GM18508 (cell line): ENCODE results near the gene LBHD2.
"Not testable (repeated sequence)": the region's sequence is repeated elsewhere in the genome, so short reads cannot be mapped to it uniquely, and the experiment has no call there.

ENCODE experiments used
- ATAC-seq: cut with Tn5 transposase; IDR thresholded peaks from one replicate; pipeline ENCODE4 v1.9.1; 2021; ENCODE audit warnings: moderate number of reproducible peaks; ENCODE audit not compliant: insufficient read depth, unreplicated experiment

Gene LBHD2

GRCh38 chr14:103102689-103103260, 18.8 kb downstream of the LBHD2 start:
- ATAC-seq, result no peak

- ATAC-seq, result no peak
These were observed 19.7 kb downstream of the LBHD2 start for GRCh38 chr14:103103461-103104388.

GRCh38 chr14:103104389-103104653, 20.3 kb downstream of the LBHD2 start:
- no peak for ATAC-seq

GRCh38 chr14:103104654-103105452, 20.8 kb downstream of the LBHD2 start:
- ATAC-seq, result no peak

DNA sequence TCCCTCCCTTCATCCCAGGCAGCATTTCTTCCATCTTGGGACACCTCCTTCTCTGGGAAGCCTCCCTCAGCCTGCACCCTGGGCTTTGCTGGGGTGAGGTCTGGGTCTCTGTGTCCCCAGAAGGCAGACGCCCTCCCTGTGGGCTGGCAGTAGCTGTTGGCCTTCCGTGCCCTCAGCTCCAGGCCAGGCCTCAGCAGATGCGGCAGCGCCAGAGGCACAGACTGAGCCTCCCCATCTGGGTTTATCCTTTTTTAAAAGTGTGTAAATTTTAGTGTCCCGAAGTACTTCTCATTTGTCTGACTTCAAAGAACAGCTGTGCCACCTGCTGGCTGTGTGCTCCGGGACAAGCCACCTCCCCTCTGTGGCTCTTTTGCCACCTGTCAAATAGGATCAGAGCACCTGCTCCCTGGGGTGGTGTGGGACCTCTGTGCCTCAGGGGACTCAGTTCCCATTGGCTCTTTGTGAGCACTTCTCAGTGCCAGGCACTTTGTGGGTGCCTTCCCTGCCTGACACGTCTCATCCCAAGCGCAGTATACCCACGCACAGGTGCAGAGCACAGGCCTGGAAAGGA, 21.7 kb downstream of the LBHD2 start:
- ATAC-seq, result no peak

GRCh38 chr14:103107455-103107854, 23.4 kb downstream of the LBHD2 start:
- ATAC-seq, result no peak

DNA sequence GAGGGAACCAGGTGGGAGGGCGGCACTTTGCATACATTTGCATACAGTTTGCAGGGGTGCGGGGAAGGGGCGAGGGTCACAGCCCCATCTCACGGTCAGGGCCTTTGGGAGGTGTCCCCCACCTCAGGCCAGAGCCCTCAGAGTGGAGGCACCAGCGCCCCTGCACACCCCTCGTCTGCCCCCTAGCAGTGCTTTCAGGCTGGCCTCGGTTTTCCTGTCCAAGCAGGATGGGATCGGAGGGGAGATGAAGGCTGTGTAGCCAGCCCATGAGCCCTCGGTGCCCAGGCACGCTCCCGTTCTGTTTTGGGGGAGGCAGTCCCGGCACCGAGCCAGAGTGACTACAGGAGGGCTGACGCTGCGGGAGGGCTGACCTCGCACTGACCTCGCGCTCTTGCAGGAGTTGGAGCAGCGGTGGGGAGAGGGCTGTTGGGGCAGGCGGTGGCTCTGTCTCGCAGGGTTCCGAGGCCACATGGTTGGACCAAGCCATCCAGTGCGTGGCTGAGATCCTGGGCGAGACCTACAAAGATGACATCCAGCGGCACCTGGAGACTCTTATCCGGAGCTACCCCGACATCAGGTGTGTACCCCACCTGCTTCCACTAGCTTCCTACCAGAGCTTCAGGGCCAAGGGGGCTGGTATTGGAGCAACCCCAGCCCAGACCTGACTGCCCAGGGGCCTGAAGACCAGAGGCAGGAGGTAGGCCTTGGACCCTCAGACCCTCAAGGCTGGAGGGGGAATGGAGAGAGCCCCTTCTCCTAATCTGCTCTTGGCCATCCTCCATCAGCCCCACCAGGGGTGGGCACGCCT, 24.1 kb downstream of the LBHD2 start:
- no peak for ATAC-seq

DNA sequence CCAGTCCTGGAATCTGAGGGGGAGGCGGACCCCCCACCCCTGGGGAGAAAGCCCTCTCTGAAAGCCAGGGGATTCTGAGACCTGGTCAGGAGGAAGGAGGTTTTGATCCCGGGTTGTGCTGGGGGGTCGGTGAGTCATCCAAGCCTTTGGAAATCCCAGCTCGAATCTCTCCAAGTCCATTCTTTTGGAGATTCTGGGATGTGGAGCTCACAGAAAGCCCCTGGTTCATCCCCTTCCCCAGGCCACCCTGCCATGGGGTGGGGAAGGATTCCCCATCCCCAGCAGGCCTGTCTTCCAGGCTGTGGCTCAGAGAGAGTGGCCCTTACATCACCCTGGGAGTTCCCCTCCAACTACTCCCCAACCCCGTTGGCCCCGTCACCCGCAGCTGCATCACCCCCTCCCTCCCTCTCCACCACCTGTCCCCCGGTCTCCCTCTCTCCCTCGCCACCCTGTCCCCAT, 24.8 kb downstream of the LBHD2 start:
- no peak for ATAC-seq

- no peak for ATAC-seq
These were observed 25.8 kb downstream of the LBHD2 start for GRCh38 chr14:103109535-103110441.

DNA sequence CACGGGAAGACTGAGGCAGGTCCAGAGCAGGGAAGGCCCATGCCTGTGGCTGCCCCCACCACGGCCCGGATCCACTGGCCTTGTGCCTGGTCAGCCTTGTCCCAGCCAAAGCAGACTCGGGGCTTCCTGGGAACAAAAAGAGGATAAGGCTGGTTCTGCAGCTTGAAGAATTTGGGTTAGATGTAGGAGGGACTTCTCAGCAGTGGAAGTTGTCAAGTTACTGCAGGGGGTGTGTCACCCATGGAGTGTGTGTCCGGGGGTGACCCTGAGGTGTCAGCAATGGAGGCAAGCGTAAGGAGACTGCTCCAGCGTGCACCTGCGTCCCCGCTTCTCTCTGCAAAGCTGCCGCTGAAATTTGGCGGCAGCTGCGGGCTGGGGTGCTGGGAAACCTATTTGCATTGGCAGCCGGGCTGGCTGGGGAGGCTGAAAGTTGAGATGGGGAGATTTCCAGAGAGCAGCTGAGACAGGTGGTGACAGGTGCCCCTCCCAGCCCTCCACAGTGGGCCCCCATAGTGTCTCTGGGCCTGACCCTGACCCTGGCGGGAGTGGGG, 26.7 kb downstream of the LBHD2 start:
- no peak for ATAC-seq

GRCh38 chr14:103111232-103111868, 27.3 kb downstream of the LBHD2 start:
- no peak for ATAC-seq

GRCh38 chr14:103112400-103113243, 28.6 kb downstream of the LBHD2 start:
- ATAC-seq, result no peak

GRCh38 chr14:103113303-103113702, 29.3 kb downstream of the LBHD2 start:
- no peak for ATAC-seq

DNA sequence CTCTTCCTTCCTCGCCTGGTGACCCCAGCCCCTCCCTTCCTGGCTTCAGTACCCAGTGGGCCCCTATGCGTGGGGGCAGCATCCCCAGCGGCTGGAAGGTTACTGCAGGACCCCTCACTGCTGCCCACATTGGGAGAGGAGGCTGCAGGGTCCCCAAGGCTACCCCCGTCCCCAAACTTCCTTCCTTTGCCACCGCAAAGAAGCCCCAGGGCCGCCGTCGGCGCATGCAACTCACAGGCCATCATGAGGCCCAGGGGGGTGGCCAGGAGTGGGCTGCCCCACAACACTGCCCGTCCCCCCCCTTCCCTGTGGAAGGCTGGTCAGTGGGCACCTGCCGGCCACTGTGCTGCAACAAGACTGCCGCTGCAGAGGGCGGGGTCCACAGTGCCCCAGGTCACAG, 29.8 kb downstream of the LBHD2 start:
- ATAC-seq, result no peak

DNA sequence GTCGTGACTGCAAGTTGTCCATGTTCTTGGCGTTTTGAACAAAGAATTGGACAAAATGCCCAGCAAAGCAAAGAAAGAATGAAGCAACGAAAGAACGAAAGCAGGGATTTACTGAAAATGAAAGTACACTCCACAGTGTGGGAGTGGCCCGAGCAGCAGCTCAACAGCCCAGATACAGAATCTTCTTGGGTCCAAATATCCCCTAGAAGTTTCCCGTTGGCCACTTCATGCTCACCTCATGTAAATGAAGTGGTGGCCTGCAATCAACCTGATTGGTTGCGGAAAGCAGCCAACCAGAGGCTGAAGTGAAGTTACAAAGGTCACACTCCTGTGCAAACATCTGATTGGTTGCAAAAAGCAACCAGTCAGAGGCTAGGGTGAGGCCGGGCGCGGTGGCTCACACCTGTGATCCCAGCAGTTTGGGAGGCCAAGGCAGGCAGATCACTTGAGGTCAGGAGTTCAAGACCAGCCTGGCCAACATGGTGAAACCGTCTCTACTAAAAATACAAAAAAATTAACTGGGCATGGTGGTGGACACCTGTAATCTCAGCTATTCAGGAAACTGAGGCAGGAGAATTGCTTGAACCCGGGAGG, 31.2 kb downstream of the LBHD2 start:
- ATAC-seq, result not testable (repeated sequence)

- ATAC-seq, result no peak
These were observed 32.0 kb downstream of the LBHD2 start for GRCh38 chr14:103115845-103116572.
